ENCODE data around the gene TMEM212. TPM values are rescaled to one million over a fixed set of nuclear protein-coding genes. Genes with fewer than 3 reads are reported as not detected.

Gene TMEM212
- total and polyA plus RNA-seq, 2 donors (not counting 3 experiments of a cell fraction or from before 2014, with no cell fraction given): not detected

GRCh38 chr3:171874879-171875278 lies 31.7 kb downstream of the TMEM212 start:
- peaks cover 53% of the 10 kb centered on the region for H3K4me1 ChIP-seq (ENCODE audit: control insufficient read depth, extremely low read depth, insufficient read depth, low read length)
- H3K79me2 ChIP-seq (ENCODE audit: control insufficient read depth, insufficient read depth, low read length): no peaks in the 10 kb centered on the region
- H4K20me1 ChIP-seq (replicated peaks; ENCODE audit: control insufficient read depth, extremely low read depth, insufficient read depth, low read length): no peaks in the 10 kb centered on the region
- DNase-seq (ENCODE audit: low read depth, low spot score) (no peak), FAIRE-seq (no peak)
- peak overlapping the region; percentile 97 for H3K27ac ChIP-seq (ENCODE audit: insufficient read depth, low read depth, low read length)
- intact Hi-C loops (cut with micrococcal nuclease): loop anchor here (1.0 to 2.0 kb wide), 9 partner anchors 12 to 443 kb away; partner anchors contain the start of gene FNDC3B
- POLR2A ChIA-PET: interaction anchor here (0.6 to 1.3 kb wide), 4 partner anchors 9 to 86 kb away, joined by 3 to 6 read pairs (median 4); no protein-coding TSS in a partner anchor
- H3K4me2 ChIP-seq (ENCODE audit: insufficient read depth, low read length): peak overlapping the region; percentile 71
- CTCF ChIA-PET: interaction anchor here (0.8 to 1.8 kb wide), 10 partner anchors 9 to 161 kb away, joined by 3 to 5 read pairs (median 4); no protein-coding TSS in a partner anchor
- no peak overlapping the region for H2AFZ ChIP-seq (ENCODE audit: low read depth, low read length)
- no peak for TF ChIP-seq CTCF (IDR thresholded peaks at IDR 0.05; ENCODE audit: extremely low read depth in 1 of 2, insufficient read depth in 1 of 2, low read depth in 1 of 2, low read length in 2 of 2)
- no peak for TF ChIP-seq GATA2 (IDR thresholded peaks at IDR 0.05; ENCODE audit: insufficient read depth, insufficient read length, low read depth, low read length)
- TF ChIP-seq JUN (IDR thresholded peaks at IDR 0.05; ENCODE audit: borderline replicate concordance, insufficient read depth, insufficient read length, low read depth): peak; percentile 79
- no peak for TF ChIP-seq POLR2AphosphoS5 (IDR thresholded peaks at IDR 0.05; ENCODE audit: insufficient read depth, low read depth, low read length)
- TF ChIP-seq FOS (IDR thresholded peaks at IDR 0.05; ENCODE audit: borderline replicate concordance, insufficient read depth, low read length): peak; percentile 23
- no peak for TF ChIP-seq MYC (IDR thresholded peaks at IDR 0.05; ENCODE audit: low read depth, low read length)
- dilution Hi-C loops (cut with MboI; ENCODE audit: extremely low pct_ligation_motif_present, low sequenced_read_pairs): no loop called here
- peak overlapping the region; percentile 83 for H3K9ac ChIP-seq (replicated peaks; ENCODE audit: extremely low read depth, insufficient read depth, low read length)
- no peaks in the 10 kb centered on the region for H3K36me3 ChIP-seq (ENCODE audit: control insufficient read depth in 2 of 2, extremely low read depth in 1 of 2, insufficient read depth in 2 of 2, low read length in 2 of 2)
- BruUV-seq (replicated peaks): no TSS peak
- H3K4me3 ChIP-seq (replicated peaks in 1 of 3; ENCODE audit: insufficient read depth in 1 of 3, low read depth in 1 of 3, low read length in 3 of 3): no peak overlapping the region
- no peaks in the 10 kb centered on the region for H3K9me3 ChIP-seq (replicated peaks; ENCODE audit: control insufficient read depth, insufficient read depth, low read length)
- H3K27me3 ChIP-seq (ENCODE audit: control insufficient read depth in 2 of 2, insufficient read depth in 2 of 2, low read length in 2 of 2): no peaks in the 10 kb centered on the region
- H3K9me1 ChIP-seq (replicated peaks; ENCODE audit: control insufficient read depth, extremely low read depth, insufficient read depth, low read length): no peaks in the 10 kb centered on the region

All from endothelial cell of umbilical vein (primary cell).